Central memory CD4-positive, alpha-beta T cell (primary cell): ENCODE data around the gene MARK3.

Experiments used
- DNase-seq: peaks from one replicate; pipeline ENCODE4 v3.0.0; 2022

MARK3 gene

GRCh38 chr14:103552011-103552845 lies 167.0 kb downstream of the MARK3 start:
- no peak for DNase-seq

- no peak for DNase-seq
Observed at GRCh38 chr14:103552846-103553210, 167.6 kb downstream of the MARK3 start.
